ENCODE data around the gene AGBL1. TPM values are rescaled to one million over a fixed set of nuclear protein-coding genes. Genes with fewer than 3 reads are reported as not detected.

Gene AGBL1
- total RNA-seq, 3 donors from 2014 or later (not counting 1 experiment from before 2014, with no cell fraction given) = not detected

GRCh38 chr15:86700864-86701610 is 621.4 kb downstream of the AGBL1 start:
- no peak overlapping the region for H3K4me3 Mint-ChIP-seq
- Histone ChIP-seq H3K4me1 (ENCODE audit: control insufficient read depth, insufficient read depth, low read length) (no peaks in the 10 kb centered on the region), H3K27me3 (ENCODE audit: control insufficient read depth, insufficient read depth, low read length) (peaks cover 3% of the 10 kb centered on the region), H3K36me3 (ENCODE audit: control insufficient read depth, insufficient read depth, low read length) (no peaks in the 10 kb centered on the region), H3K27ac (ENCODE audit: low read length) (no peak overlapping the region), H3K4me3 (ENCODE audit: low read length) (no peak overlapping the region), H3K9me3 (ENCODE audit: control insufficient read depth, insufficient read depth, low read length) (no peaks in the 10 kb centered on the region)
- no peak for DNase-seq
- peaks cover 0 to 4% of the 10 kb centered on the region in 2 donors for H3K27me3 Mint-ChIP-seq (ENCODE audit: low read depth in 2 of 2)
- intact Hi-C loops (cut with micrococcal nuclease) = no loop called here
- no peak overlapping the region for H3K27ac Mint-ChIP-seq
- no peak for TF ChIP-seq CTCF (IDR thresholded peaks at IDR 0.05)
- peaks cover 0 to 4% of the 10 kb centered on the region in 2 donors for H3K9me3 Mint-ChIP-seq
- no peaks in the 10 kb centered on the region for H3K4me1 Mint-ChIP-seq
- no peaks in the 10 kb centered on the region for H3K36me3 Mint-ChIP-seq
- WGBS (ENCODE audit: insufficient coverage) = 63% methylated on average over 3 of the region's 3 CpGs
- ATAC-seq = no peak

- no peak for ATAC-seq
- no peaks in the 10 kb centered on the region for H3K36me3 Mint-ChIP-seq
- no peaks in the 10 kb centered on the region for H3K4me1 Mint-ChIP-seq
- Histone ChIP-seq H3K4me1 (ENCODE audit: control insufficient read depth, insufficient read depth, low read length) (no peaks in the 10 kb centered on the region), H3K36me3 (ENCODE audit: control insufficient read depth, insufficient read depth, low read length) (no peaks in the 10 kb centered on the region), H3K27me3 (ENCODE audit: control insufficient read depth, insufficient read depth, low read length) (peaks cover 3% of the 10 kb centered on the region), H3K27ac (ENCODE audit: low read length) (no peak overlapping the region), H3K9me3 (ENCODE audit: control insufficient read depth, insufficient read depth, low read length) (no peaks in the 10 kb centered on the region), H3K4me3 (ENCODE audit: low read length) (no peak overlapping the region)
- H3K4me3 Mint-ChIP-seq = no peak overlapping the region
- H3K9me3 Mint-ChIP-seq = peaks cover 0 to 2% of the 10 kb centered on the region in 2 donors
- no peak overlapping the region for H3K27ac Mint-ChIP-seq
- DNase-seq = no peak
- H3K27me3 Mint-ChIP-seq (ENCODE audit: low read depth in 2 of 2) = peaks cover 0 to 4% of the 10 kb centered on the region in 2 donors
- no peak for TF ChIP-seq CTCF (IDR thresholded peaks at IDR 0.05)
- intact Hi-C loops (cut with micrococcal nuclease) = no loop called here
Measured at GRCh38 chr15:86701611-86701963, 621.9 kb downstream of the AGBL1 start.

GRCh38 chr15:86706813-86707212 is 627.1 kb downstream of the AGBL1 start:
- H3K27me3 Mint-ChIP-seq (ENCODE audit: low read depth in 2 of 2) = peaks cover 0 to 9% of the 10 kb centered on the region in 2 donors
- no peaks in the 10 kb centered on the region for H3K4me1 ChIP-seq (ENCODE audit: control insufficient read depth, insufficient read depth, low read length)
- H3K36me3 Mint-ChIP-seq = no peaks in the 10 kb centered on the region
- H3K9me3 Mint-ChIP-seq = peaks cover 0 to 2% of the 10 kb centered on the region in 2 donors
- no peak overlapping the region for H3K27ac ChIP-seq (ENCODE audit: low read length)
- H3K27ac Mint-ChIP-seq = no peak overlapping the region
- no peaks in the 10 kb centered on the region for H3K9me3 ChIP-seq (ENCODE audit: control insufficient read depth, insufficient read depth, low read length)
- H3K36me3 ChIP-seq (ENCODE audit: control insufficient read depth, insufficient read depth, low read length) = no peaks in the 10 kb centered on the region
- no peaks in the 10 kb centered on the region for H3K4me1 Mint-ChIP-seq
- no peaks in the 10 kb centered on the region for H3K27me3 ChIP-seq (ENCODE audit: control insufficient read depth, insufficient read depth, low read length)
- intact Hi-C loops (cut with micrococcal nuclease) = no loop called here
- TF ChIP-seq CTCF (IDR thresholded peaks at IDR 0.05) = no peak
- no peak overlapping the region for H3K4me3 Mint-ChIP-seq
- WGBS (ENCODE audit: insufficient coverage) = no CpG with 5 or more reads among the region's 1 CpG
- no peak for DNase-seq
- ATAC-seq = no peak
- H3K4me3 ChIP-seq (ENCODE audit: low read length) = no peak overlapping the region

- Mint-ChIP-seq H3K27me3 (ENCODE audit: low read depth in 2 of 2) (peaks cover 8 to 9% of the 10 kb centered on the region in 2 donors), H3K36me3 (no peaks in the 10 kb centered on the region), H3K4me1 (no peaks in the 10 kb centered on the region), H3K27ac (no peak overlapping the region), H3K9me3 (peaks cover 0 to 2% of the 10 kb centered on the region in 2 donors), H3K4me3 (no peak overlapping the region)
- TF ChIP-seq CTCF (IDR thresholded peaks at IDR 0.05) = no peak
- Histone ChIP-seq H3K4me1 (ENCODE audit: control insufficient read depth, insufficient read depth, low read length) (no peaks in the 10 kb centered on the region), H3K27ac (ENCODE audit: low read length) (no peak overlapping the region), H3K27me3 (ENCODE audit: control insufficient read depth, insufficient read depth, low read length) (no peaks in the 10 kb centered on the region), H3K4me3 (ENCODE audit: low read length) (no peak overlapping the region), H3K9me3 (ENCODE audit: control insufficient read depth, insufficient read depth, low read length) (no peaks in the 10 kb centered on the region), H3K36me3 (ENCODE audit: control insufficient read depth, insufficient read depth, low read length) (no peaks in the 10 kb centered on the region)
- ATAC-seq (no peak), DNase-seq (no peak)
- intact Hi-C loops (cut with micrococcal nuclease) = no loop called here
- 94% methylated on average over 1 of the region's 1 CpG for WGBS (ENCODE audit: insufficient coverage)
Measured at GRCh38 chr15:86711476-86711875, 631.8 kb downstream of the AGBL1 start.
